Raji (cell line): Measurements from ENCODE around the gene ZKSCAN5.

Source experiments
- POLR2A ChIP-seq: IDR thresholded peaks from 2 replicates; pipeline ENCODE4 v1.6.1; 2011; ENCODE audit warnings: low read depth, low read length, control low read depth; ENCODE audit not compliant: insufficient read depth

Gene ZKSCAN5

GRCh38 chr7:99485094-99485493 is 19.4 kb upstream of the ZKSCAN5 start:
- TF ChIP-seq POLR2A = no peak

- no peak for TF ChIP-seq POLR2A
Observed at GRCh38 chr7:99489235-99489634, 15.2 kb upstream of the ZKSCAN5 start.

- no peak for TF ChIP-seq POLR2A
Observed at GRCh38 chr7:99490878-99491277, 13.6 kb upstream of the ZKSCAN5 start.

- TF ChIP-seq POLR2A = no peak
Observed at GRCh38 chr7:99493823-99494222, 10.6 kb upstream of the ZKSCAN5 start.

- TF ChIP-seq POLR2A = no peak
Observed at GRCh38 chr7:99497766-99498545, 6.5 kb upstream of the ZKSCAN5 start.

- no peak for TF ChIP-seq POLR2A
Observed at GRCh38 chr7:99498546-99498944, 5.9 kb upstream of the ZKSCAN5 start.

GRCh38 chr7:99499371-99499720 is 5.1 kb upstream of the ZKSCAN5 start:
- TF ChIP-seq POLR2A = no peak

GRCh38 chr7:99499721-99500636 is 4.5 kb upstream of the ZKSCAN5 start, which contains the start of gene ZNF394:
TSS of gene ZNF394 (minus strand) at chr7:99500281. CDS start at chr7:99500093, 188 bp downstream.
- TF ChIP-seq POLR2A = peak; percentile 85

GRCh38 chr7:99500637-99501009 is 3.8 kb upstream of the ZKSCAN5 start:
- no peak for TF ChIP-seq POLR2A

- peak; percentile 50; the same call in 1 of the 2 replicates for TF ChIP-seq POLR2A
Observed at GRCh38 chr7:99504281-99504602, 220 bp upstream of the ZKSCAN5 start.

GRCh38 chr7:99505324-99505662 is 831 bp downstream of the ZKSCAN5 start:
- no peak for TF ChIP-seq POLR2A

GRCh38 chr7:99514050-99514449 is 9.6 kb downstream of the ZKSCAN5 start:
- no peak for TF ChIP-seq POLR2A

GRCh38 chr7:99521399-99521798 is 16.9 kb downstream of the ZKSCAN5 start:
- TF ChIP-seq POLR2A = no peak

- no peak for TF ChIP-seq POLR2A
Observed at GRCh38 chr7:99525713-99526440, 21.4 kb downstream of the ZKSCAN5 start.

GRCh38 chr7:99531354-99531765 is 26.9 kb downstream of the ZKSCAN5 start:
- no peak for TF ChIP-seq POLR2A
